SW 1271 (cell line): Measurements from ENCODE around the gene PLXNA4.

Experiments
- DNase-seq, 2 experiments: peaks; one replicate each; lab custom pipeline; 2025; lab: John Stamatoyannopoulos, UW

PLXNA4 gene

DNA sequence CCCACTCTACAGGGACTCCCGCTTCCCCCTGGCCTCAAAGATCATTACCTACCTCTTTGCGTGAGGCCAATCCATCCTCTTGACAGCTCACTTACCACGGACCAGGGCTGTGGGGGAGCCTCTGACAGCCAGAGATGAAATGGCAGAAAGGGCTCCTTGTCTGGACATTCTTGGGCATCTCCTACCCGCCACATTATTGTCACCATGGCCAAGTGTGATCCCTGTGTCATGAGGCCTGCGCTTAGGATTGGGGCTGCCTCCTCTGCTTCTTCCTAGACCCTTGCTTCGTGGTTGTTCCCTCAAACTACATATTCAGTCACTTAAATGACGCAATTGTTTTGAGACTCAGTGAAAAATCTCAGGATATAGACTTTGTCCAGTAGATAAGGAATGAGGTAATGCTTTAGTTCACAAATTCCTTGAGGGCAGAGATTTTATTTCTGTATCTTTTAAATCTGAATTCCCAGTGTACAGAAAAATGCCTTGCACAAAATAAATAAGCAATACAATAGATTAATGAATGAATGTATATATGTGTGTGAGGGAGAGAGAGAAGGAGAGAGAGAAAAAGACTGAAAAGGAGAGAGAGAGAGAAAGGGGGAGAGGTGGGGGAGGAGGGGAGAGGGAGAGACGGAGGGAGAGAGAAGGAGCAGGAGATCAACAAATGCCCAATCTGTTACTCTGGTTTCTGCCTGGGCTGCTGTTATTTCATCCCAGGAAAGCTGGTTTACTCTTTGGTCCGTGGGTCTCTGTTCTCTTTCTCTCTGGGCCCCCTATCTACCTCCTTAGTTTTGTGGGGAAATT lies 159.0 kb downstream of the PLXNA4 start:
- no peak for DNase-seq

GRCh38 chr7:132416395-132416794 lies 159.9 kb downstream of the PLXNA4 start:
- DNase-seq, result no peak

DNA sequence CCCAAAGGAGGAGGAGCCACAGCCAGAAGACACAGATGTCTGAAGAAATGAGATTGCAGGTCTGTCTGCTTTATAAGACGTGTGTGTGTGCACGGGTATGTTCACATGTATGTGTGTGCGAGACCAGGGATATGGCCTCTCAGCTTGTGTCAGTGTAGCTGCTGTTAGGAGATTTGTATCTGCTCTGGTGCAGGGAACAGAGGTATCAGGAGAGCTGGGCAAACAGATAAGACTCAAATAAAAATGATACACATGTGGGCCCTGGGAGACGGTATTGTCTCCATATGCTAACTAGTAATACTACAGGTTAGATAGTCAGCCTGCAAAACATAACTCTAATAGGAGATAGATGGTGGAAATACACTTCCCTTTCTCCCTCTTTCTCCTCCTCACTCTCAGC lies 161.0 kb downstream of the PLXNA4 start:
- no peak for DNase-seq

DNA sequence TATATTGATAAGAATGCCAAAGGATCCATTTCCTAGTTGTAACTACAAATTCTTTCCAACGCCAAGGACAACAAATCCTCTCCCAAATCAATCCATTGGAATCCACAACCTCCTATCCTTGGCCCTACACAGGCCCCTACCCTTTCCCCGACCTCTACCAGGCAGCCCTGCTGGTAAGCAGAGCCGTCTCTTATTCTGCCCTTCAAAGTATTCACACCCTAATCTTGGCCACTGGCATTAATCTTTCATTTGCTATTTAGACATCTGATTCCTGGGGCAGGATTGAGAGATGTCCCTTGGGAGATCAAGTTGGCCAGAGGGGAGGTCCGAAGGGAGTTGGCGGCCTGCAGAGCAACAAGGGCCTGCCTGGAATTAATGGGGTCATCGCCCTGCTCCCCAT lies 161.4 kb downstream of the PLXNA4 start:
- DNase-seq, result no peak

- DNase-seq, result no peak
Observed at GRCh38 chr7:132412435-132412834, 163.8 kb downstream of the PLXNA4 start.

GRCh38 chr7:132410861-132411541 lies 165.3 kb downstream of the PLXNA4 start:
- no peak for DNase-seq

DNA sequence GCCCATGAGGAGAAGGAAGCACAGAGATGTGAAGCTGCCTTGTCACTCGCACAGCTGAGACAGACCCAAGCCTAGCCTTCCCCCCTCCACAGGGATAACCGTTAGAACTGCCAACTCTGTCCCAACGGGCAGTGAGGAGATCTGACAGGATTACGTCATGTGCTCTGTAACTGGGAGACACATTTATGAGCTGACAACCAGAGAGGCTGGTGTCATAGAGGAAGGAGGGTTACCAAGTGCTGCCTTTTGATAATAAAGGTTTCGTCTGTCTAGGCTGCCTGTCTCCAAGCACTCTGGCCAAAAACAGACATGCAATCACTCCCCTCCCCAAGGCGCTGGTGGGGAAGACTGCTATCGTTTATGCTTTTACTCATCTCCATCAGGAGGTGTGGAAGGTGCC lies 165.9 kb downstream of the PLXNA4 start:
- DNase-seq, result no peak

GRCh38 chr7:132407764-132408163 lies 168.5 kb downstream of the PLXNA4 start:
- no peak for DNase-seq

DNA sequence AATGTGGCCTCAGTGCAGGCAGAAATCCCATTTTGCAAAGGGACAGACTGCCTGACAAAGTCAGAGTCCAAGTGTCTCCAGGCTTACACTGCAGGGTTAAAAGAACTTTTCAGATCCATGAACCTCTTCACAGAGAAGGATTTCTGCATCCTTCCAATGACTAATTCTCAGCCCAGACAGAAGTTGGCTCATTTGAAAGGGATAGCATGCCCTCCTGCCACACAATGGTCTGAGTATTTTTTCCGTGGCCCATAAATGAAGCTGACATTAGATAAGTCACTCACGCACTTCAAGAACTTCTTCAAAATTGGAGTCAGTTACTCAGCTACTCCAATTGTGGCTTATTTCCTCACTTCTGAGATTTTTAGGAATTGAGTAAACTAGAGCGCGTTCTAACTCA lies 170.2 kb downstream of the PLXNA4 start:
- DNase-seq, result no peak

DNA sequence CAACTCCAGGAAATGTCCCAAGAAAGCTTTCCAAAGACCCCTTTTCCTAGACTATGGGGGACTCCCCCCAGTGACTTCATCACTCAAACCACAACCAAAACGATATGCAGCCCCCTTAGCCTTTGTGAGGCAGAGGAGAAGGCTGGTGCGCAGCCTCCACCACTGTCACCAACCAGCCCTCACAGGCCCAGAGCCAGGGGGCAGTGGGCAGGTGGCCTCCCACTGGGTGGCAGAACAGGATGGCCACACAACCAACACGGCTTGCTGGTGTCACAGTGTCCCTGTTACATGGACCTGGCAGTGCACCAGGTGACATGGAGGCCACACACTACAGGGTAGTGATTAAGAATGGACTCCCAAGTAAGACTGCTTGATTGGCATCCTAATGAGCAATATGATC lies 172.0 kb downstream of the PLXNA4 start:
- no peak for DNase-seq

DNA sequence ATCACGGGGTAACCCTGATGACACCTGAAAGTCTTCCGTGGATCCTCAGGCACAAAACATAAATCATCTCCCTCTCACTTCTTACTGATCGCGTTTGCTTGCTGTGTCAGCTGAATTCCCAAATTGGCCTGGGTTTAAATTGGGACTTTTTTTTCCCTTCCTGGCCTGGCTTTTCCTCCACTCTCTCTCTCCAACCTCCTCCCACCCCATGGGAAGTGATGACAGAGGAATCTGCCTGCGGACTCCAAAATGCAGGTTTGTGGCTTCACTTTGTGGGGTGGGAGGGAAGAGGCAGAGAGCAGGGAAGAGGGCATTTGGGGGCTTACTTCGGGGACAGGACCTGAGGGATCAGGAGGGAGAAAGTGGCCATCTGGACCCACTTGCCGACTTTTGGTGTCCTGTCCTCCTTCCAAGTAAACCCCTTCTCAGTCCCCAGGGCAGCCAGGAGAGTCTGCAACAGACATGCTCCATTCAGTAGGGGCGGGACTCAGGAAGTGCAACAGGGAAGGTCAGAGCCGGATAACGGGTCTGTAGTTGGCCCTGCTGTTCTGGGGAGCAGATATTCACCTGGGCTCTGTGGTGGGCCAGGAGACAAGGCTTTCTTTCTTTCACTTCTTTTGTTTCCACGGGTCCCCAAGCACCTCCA lies 172.7 kb downstream of the PLXNA4 start:
- DNase-seq, result no peak

- DNase-seq, result no peak
Observed at GRCh38 chr7:132402751-132403245, 173.5 kb downstream of the PLXNA4 start.

DNA sequence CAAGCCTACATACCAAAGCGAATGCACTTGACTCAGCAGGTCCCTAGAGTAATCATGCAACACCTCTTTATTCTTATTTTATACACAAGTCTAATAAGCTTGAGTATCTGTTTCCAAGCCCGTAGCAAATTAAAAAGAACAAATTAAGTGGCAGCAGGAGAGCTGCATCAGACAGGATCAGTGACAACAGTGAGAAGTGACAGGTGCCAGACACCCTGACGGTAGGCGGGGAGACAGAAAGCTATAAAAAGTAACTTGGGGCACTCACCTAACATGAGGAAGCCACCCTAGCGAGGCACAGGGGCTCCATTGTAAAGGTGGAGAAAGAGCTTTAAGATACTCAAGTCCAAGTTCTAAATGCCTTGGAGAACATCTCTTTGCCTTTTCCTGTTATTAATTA lies 174.2 kb downstream of the PLXNA4 start:
- no peak for DNase-seq

GRCh38 chr7:132400561-132401142 lies 175.6 kb downstream of the PLXNA4 start:
- no peak for DNase-seq

- DNase-seq, result no peak
Observed at GRCh38 chr7:132399367-132399766, 176.9 kb downstream of the PLXNA4 start.

GRCh38 chr7:132398253-132398925 lies 177.9 kb downstream of the PLXNA4 start:
- DNase-seq, result no peak

DNA sequence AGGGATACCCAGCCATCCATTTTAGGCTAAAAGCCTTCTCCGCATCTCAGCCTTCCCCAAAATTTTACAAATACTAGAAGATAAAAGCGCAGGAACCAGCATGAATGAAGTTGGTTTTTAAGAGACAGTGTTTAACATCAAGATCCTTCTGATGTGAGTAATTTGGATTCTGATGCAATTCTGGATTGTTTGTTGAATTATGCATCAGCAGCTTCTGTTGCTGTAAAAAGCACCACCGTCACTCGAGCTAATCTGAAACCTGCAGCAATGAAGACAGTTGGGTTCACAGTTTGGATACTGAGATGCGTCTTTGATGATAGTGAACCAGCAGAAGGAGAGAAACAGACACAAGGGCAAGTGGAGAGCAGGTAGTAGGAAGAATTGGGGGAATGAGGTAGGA lies 179.2 kb downstream of the PLXNA4 start:
- no peak for DNase-seq

- no peak for DNase-seq
Observed at GRCh38 chr7:132395361-132395760, 180.9 kb downstream of the PLXNA4 start.

- DNase-seq, result no peak
Observed at GRCh38 chr7:132394283-132395198, 181.7 kb downstream of the PLXNA4 start.

DNA sequence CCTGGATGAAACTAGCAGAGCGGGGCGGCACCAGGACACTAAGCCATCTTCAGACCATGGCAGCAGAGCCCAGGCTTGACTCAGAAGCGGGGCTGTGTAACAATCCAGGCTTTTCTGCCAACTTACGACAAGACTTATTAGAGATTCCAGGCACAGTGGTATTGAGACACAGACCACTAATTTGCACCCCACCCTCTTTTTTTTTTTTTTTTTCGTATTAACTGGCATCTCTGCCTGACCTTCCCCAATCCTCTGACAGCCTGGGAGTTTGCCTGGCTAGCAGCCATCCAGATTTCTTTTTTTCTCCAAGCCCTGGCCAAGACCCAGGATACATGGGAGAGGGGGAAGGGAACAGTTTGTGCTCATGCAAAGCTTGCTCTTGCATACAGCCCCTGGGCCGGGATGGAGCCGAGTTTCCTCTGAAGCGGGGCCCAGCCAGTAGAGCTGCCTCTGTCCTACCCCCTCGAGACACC lies 182.4 kb downstream of the PLXNA4 start:
- no peak for DNase-seq

GRCh38 chr7:132392713-132393112 lies 183.6 kb downstream of the PLXNA4 start:
- no peak for DNase-seq
